HCT116 (cell line): Measurements from ENCODE around the gene UPK2. TPM values are rescaled to one million over a fixed set of nuclear protein-coding genes. Genes with fewer than 3 reads are reported as not detected.
A peak's percentile ranks its signal among the peaks of the same experiment; 100 is the strongest.

ENCODE experiments used
- ATAC-seq: fragments of 200-7000 bp; cut with Tn5 transposase; 2 replicates; pipeline ENCODE4 v1.9.1; 2020; ENCODE audit warnings: mild to moderate bottlenecking, moderate library complexity
- BruUV-seq: library from RNA; stranded (reverse); fragments of 400-500 nt; replicated peaks from 2 replicates; lab custom pipeline; 2021; lab: Mats Ljungman, UMichigan
- CTCF ChIA-PET: fragments of 300-600 bp; sonication (Branson Sonifier 250); formaldehyde crosslinking; loops from one replicate; lab custom pipeline; 2021; ENCODE audit warnings: antibody characterized with exemption; lab: Charles Lee
- POLR2A ChIA-PET: fragments of 300-600, 350-600 bp; sonication (Branson Sonifier 250); formaldehyde crosslinking; loops from one replicate; lab custom pipeline; 2021; ENCODE audit warnings: antibody characterized with exemption; lab: Charles Lee
- RAD21 ChIA-PET, 2 experiments: fragments of 300-600 bp; sonication (Branson Sonifier 250); formaldehyde crosslinking; loops; one replicate each; lab custom pipeline; 2023; ENCODE audit warnings: low total read pairs in 2 of 2; ENCODE audit not compliant: uncharacterized antibody in 2 of 2, unreplicated experiment in 2 of 2, low non-redundant PET in 1 of 2; lab: Charles Lee
- DNase-seq: peaks from one replicate; pipeline ENCODE4 v3.0.0-alpha.2; 2010; ENCODE audit warnings: low read depth, low spot score
- H2AFZ ChIP-seq: fragments of 200-600 bp; shearing (Covaris generic), sonication (generic); 2 replicates; pipeline ENCODE4 v1.6.1; 2017; ENCODE audit warnings: low read depth, mixed run types, mixed read lengths, antibody characterized with exemption, low read length; ENCODE audit not compliant: poor library complexity, severe bottlenecking
- H3K27ac ChIP-seq: 2 replicates; pipeline ENCODE4 v1.5.1; 2012; ENCODE audit warnings: low read depth, low read length
- H3K27me3 ChIP-seq: fragments of 200-600 bp; sonication (generic); 2 replicates; pipeline ENCODE4 v1.6.1; 2016; ENCODE audit warnings: mixed run types, low read length, mixed read lengths; ENCODE audit not compliant: insufficient read depth
- H3K36me3 ChIP-seq, 2 experiments: fragments of 200-500 bp in 1 of 2; fragments of 200-600 bp in 1 of 2; sonication (Bioruptor generic) in 1 of 2; sonication (generic) in 1 of 2; 2 replicates each; pipeline versions ENCODE4 v1.5.1 to v1.6.1; 2014 to 2016; ENCODE audit warnings: low read length in 2 of 2, inconsistent platforms in 1 of 2, mixed read lengths in 1 of 2, mixed run types in 1 of 2; ENCODE audit not compliant: insufficient read depth in 2 of 2, control insufficient read depth in 1 of 2
- H3K4me1 ChIP-seq, 2 experiments: fragments of 200-600 bp in 1 of 2; sonication (generic) in 1 of 2; 2 replicates each; pipeline versions ENCODE4 v1.5.1 to v1.6.1; 2012 to 2017; ENCODE audit warnings: low read length in 2 of 2, inconsistent platforms in 1 of 2, mild to moderate bottlenecking in 1 of 2, mixed read lengths in 1 of 2, mixed run types in 1 of 2, moderate library complexity in 1 of 2; ENCODE audit not compliant: insufficient read depth in 2 of 2, control insufficient read depth in 1 of 2
- H3K4me2 ChIP-seq: fragments of 200-600 bp; sonication (generic); 2 replicates; pipeline ENCODE4 v1.6.1; 2017; ENCODE audit warnings: mixed run types, low read length, mixed read lengths
- H3K4me3 ChIP-seq, 2 experiments: fragments of 200-600 bp in 1 of 2; sonication (generic) in 1 of 2; replicated peaks in 1 of 2; 2 replicates each; pipeline ENCODE4 v1.5.1; 2011 to 2016; ENCODE audit warnings: low read length in 2 of 2, control low read depth in 1 of 2, low read depth in 1 of 2, mild to moderate bottlenecking in 1 of 2, mixed read lengths in 1 of 2, mixed run types in 1 of 2
- H3K79me2 ChIP-seq: fragments of 200-600 bp; sonication (generic); 2 replicates; pipeline ENCODE4 v1.6.1; 2017; ENCODE audit warnings: mild to moderate bottlenecking, mixed run types, low read length, moderate library complexity, mixed read lengths; ENCODE audit not compliant: insufficient read depth
- H3K9ac ChIP-seq: fragments of 200-600 bp; sonication (generic); 2 replicates; pipeline ENCODE4 v1.6.1; 2016; ENCODE audit warnings: low read length, mixed read lengths
- H3K9me2 ChIP-seq: fragments of 200-600 bp; sonication (generic), shearing (Covaris generic); 2 replicates; pipeline ENCODE4 v1.6.1; 2017; ENCODE audit warnings: mixed run types, mild to moderate bottlenecking, moderate library complexity; ENCODE audit not compliant: insufficient read depth
- H3K9me3 ChIP-seq, 2 experiments: fragments of 200-500 bp in 1 of 2; fragments of 200-600 bp in 1 of 2; sonication (Bioruptor generic) in 1 of 2; sonication (generic) in 1 of 2; 2 replicates each; pipeline ENCODE4 v1.6.1; 2014 to 2017; ENCODE audit warnings: low read length in 2 of 2, mixed read lengths in 2 of 2, inconsistent platforms in 1 of 2, low read depth in 1 of 2, mild to moderate bottlenecking in 1 of 2, mixed run types in 1 of 2, moderate library complexity in 1 of 2; ENCODE audit not compliant: control insufficient read depth in 1 of 2, insufficient read depth in 1 of 2
- H4K20me1 ChIP-seq: fragments of 200-600 bp; sonication (generic), shearing (Covaris generic); 2 replicates; pipeline ENCODE4 v1.6.1; 2017; ENCODE audit warnings: mixed run types, mild to moderate bottlenecking, moderate library complexity; ENCODE audit not compliant: insufficient read depth
- EGR1 ChIP-seq: IDR thresholded peaks from 2 replicates; pipeline ENCODE4 v1.6.1; 2012; ENCODE audit warnings: low read depth
- JUND ChIP-seq: IDR thresholded peaks from 2 replicates; pipeline ENCODE4 v1.6.1; 2012
- POLR2A ChIP-seq: IDR thresholded peaks from 2 replicates; pipeline ENCODE4 v1.7.0; 2011; ENCODE audit warnings: borderline replicate concordance; ENCODE audit not compliant: insufficient read depth, insufficient read length; ENCODE audit errors: extremely low read depth
- SIN3A ChIP-seq: IDR thresholded peaks from 2 replicates; pipeline ENCODE4 v1.6.1; 2012; ENCODE audit warnings: low read depth
- intact Hi-C: fragments of 100-400 bp; cut with micrococcal nuclease; formaldehyde crosslinking; loops from 2 replicates; pipeline ENCODE4 v1.10.0; 2022
- total RNA-seq: library from RNA; stranded (reverse); gene quantifications from one replicate; pipeline ENCODE4 v1.2.1, GENCODE V29; 2021; ENCODE audit not compliant: unreplicated experiment
- TF ChIP-seq, protein P1 (sequence below): IDR thresholded peaks from 2 replicates; pipeline ENCODE4 v1.6.1; 2012
- TF ChIP-seq, protein P2 (sequence below): IDR thresholded peaks from 2 replicates; pipeline ENCODE4 v1.6.1; 2012
- TF ChIP-seq, protein P3 (sequence below): IDR thresholded peaks from 2 replicates; pipeline ENCODE4 v1.6.1; 2011; ENCODE audit warnings: mild to moderate bottlenecking, low read length, moderate library complexity; ENCODE audit not compliant: insufficient replicate concordance; ENCODE audit errors: extremely low read depth

UPK2 gene
- total RNA-seq, 1 experiment from 2014 or later: 0.42 TPM

DNA sequence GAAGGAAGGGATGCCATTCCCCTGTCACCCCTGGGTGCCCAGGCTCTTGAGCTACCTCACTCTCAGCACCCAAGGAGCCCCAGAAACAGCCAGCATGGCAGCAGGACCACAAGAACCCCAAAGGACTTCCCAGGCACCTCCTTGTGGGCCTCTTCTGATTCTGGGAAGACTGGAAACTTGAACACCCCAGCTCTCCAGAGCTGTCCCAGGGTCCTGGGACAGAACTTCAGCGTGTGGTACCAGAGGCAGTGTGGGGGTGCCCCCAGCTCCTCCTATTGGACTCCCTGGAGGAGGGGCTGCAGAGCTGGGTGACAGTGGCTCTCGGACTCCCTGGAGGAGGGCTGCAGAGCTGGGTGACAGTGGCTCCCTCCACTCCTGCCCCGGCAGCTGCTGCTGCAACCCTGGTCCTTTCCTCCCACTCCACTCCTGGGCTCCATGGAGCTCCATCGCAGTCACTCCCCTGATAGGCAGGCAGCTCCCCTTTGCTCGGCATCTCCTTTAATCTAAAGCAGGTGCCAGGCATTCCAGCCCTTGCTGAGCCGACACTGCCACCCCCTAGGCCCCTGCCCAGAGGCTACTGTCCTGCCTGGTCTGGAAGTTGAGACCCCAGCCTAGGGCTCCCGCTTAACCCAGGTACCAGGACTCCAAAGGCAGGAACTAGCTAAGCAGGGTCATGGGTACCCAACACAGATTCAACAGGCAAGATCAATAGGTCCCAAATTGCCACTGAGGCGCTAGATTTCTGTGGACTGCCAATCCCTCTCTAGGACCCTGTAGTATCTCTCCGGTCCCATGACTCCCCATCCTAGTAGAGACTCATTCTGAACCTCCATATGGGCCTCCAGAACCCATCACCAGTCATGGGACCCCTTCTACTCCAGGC, 33.1 kb upstream of the UPK2 start:
- Histone ChIP-seq H3K79me2 (peaks cover 74% of the 10 kb centered on the region), H3K4me1 (peaks cover 74 to 88% of the 10 kb centered on the region in 2 experiments), H3K4me2 (peak overlapping the region; percentile 100), H3K27me3 (no peaks in the 10 kb centered on the region), H3K36me3 (no peaks in the 10 kb centered on the region; a peak in 1 of 4 replicates), H3K4me3 (peak overlapping the region; percentile 96), H3K9ac (peak overlapping the region; percentile 95), H2AFZ (no peak overlapping the region), H3K9me3 (no peaks in the 10 kb centered on the region)
- no peak for ATAC-seq
- ChIA-PET POLR2A (no interaction called here), CTCF (interaction anchor here (0.9 to 1.6 kb wide), 2 partner anchors 9 to 11 kb away, joined by 5 to 6 read pairs; no protein-coding TSS in a partner anchor), RAD21 (interaction anchor here (1.7 to 1.9 kb wide), 2 partner anchors 11 to 12 kb away, joined by 7 read pairs; no protein-coding TSS in a partner anchor)
- no TSS peak for BruUV-seq
- DNase-seq: no peak
- no peak for TF ChIP-seq JUND
- TF ChIP-seq EGR1: no peak
- TF ChIP-seq, protein P1, sequence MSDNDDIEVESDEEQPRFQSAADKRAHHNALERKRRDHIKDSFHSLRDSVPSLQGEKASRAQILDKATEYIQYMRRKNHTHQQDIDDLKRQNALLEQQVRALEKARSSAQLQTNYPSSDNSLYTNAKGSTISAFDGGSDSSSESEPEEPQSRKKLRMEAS: no peak
- no peak for TF ChIP-seq SIN3A
- TF ChIP-seq, protein P2, sequence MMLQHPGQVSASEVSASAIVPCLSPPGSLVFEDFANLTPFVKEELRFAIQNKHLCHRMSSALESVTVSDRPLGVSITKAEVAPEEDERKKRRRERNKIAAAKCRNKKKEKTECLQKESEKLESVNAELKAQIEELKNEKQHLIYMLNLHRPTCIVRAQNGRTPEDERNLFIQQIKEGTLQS: no peak
- TF ChIP-seq, protein P3, sequence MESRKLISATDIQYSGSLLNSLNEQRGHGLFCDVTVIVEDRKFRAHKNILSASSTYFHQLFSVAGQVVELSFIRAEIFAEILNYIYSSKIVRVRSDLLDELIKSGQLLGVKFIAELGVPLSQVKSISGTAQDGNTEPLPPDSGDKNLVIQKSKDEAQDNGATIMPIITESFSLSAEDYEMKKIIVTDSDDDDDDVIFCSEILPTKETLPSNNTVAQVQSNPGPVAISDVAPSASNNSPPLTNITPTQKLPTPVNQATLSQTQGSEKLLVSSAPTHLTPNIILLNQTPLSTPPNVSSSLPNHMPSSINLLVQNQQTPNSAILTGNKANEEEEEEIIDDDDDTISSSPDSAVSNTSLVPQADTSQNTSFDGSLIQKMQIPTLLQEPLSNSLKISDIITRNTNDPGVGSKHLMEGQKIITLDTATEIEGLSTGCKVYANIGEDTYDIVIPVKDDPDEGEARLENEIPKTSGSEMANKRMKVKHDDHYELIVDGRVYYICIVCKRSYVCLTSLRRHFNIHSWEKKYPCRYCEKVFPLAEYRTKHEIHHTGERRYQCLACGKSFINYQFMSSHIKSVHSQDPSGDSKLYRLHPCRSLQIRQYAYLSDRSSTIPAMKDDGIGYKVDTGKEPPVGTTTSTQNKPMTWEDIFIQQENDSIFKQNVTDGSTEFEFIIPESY: no peak
- TF ChIP-seq POLR2A: no peak
- TF ChIP-seq, all 23 proteins: peak for 0
- H4K20me1 ChIP-seq: no peaks in the 10 kb centered on the region
- peak overlapping the region; percentile 100 for H3K27ac ChIP-seq
- H3K9me2 ChIP-seq: no peaks in the 10 kb centered on the region
- intact Hi-C loops: no loop called here
